GM12864 (cell line): Measurements from ENCODE around the gene TNFAIP3.
"Not testable (repeated sequence)": the region's sequence is repeated elsewhere in the genome, so short reads cannot be mapped to it uniquely, and the experiment has no call there.

ENCODE experiments used
- DNase-seq: peaks from one replicate; pipeline ENCODE4 v3.0.0-alpha.2; 2011; ENCODE audit warnings: low read depth
- H3K4me3 ChIP-seq: 2 replicates; pipeline ENCODE4 v1.5.1; 2011; ENCODE audit warnings: mild to moderate bottlenecking, low read depth, low read length, control low read depth
- CTCF ChIP-seq: IDR thresholded peaks from 2 replicates; pipeline ENCODE4 v1.5.1; 2011; ENCODE audit warnings: low read depth, mild to moderate bottlenecking, moderate library complexity, low read length, control low read depth, inconsistent platforms; ENCODE audit errors: missing control alignments

TNFAIP3 gene

GRCh38 chr6:137832110-137832509, 34.9 kb upstream of the TNFAIP3 start:
- no peak for DNase-seq
- no peak overlapping the region for H3K4me3 ChIP-seq
- no peak for TF ChIP-seq CTCF

GRCh38 chr6:137834508-137834907, 32.6 kb upstream of the TNFAIP3 start:
- no peak for TF ChIP-seq CTCF
- H3K4me3 ChIP-seq = no peak overlapping the region
- DNase-seq = no peak

GRCh38 chr6:137836788-137837187, 30.3 kb upstream of the TNFAIP3 start:
- H3K4me3 ChIP-seq = no peak overlapping the region
- no peak for DNase-seq
- TF ChIP-seq CTCF = no peak

GRCh38 chr6:137838090-137838489, 29.0 kb upstream of the TNFAIP3 start:
- not testable (repeated sequence) for DNase-seq, H3K4me3 ChIP-seq

- not testable (repeated sequence) for H3K4me3 ChIP-seq, DNase-seq
Observed at GRCh38 chr6:137838597-137838996, 28.5 kb upstream of the TNFAIP3 start.

- no peak overlapping the region for H3K4me3 ChIP-seq
- no peak for DNase-seq
- no peak for TF ChIP-seq CTCF
Observed at GRCh38 chr6:137839076-137839475, 28.0 kb upstream of the TNFAIP3 start.

- H3K4me3 ChIP-seq = no peak overlapping the region
- no peak for TF ChIP-seq CTCF
- no peak for DNase-seq
Observed at GRCh38 chr6:137840252-137840651, 26.8 kb upstream of the TNFAIP3 start.

- TF ChIP-seq CTCF = no peak
- no peak overlapping the region for H3K4me3 ChIP-seq
- DNase-seq = no peak
Observed at GRCh38 chr6:137843211-137843610, 23.8 kb upstream of the TNFAIP3 start.

- not testable (repeated sequence) for H3K4me3 ChIP-seq, DNase-seq
Observed at GRCh38 chr6:137844327-137844726, 22.7 kb upstream of the TNFAIP3 start.

GRCh38 chr6:137844773-137845172, 22.3 kb upstream of the TNFAIP3 start:
- not testable (repeated sequence) for DNase-seq, H3K4me3 ChIP-seq
